Fibroblast of villous mesenchyme (primary cell): ENCODE data around the gene TPSAB1. TPM values are rescaled to one million over a fixed set of nuclear protein-coding genes. Genes with fewer than 3 reads are reported as not detected.
A peak's percentile ranks its signal among the peaks of the same experiment; 100 is the strongest.
"Not testable (repeated sequence)": the region's sequence is repeated elsewhere in the genome, so short reads cannot be mapped to it uniquely, and the experiment has no call there.

Experiments
- DNase-seq: peaks from one replicate; pipeline ENCODE4 v3.0.0-alpha.2; 2010; ENCODE audit warnings: low read depth
- H3K4me3 ChIP-seq: 2 replicates; pipeline ENCODE4 v1.5.1; 2011; ENCODE audit warnings: low read depth, mild to moderate bottlenecking, low read length
- total RNA-seq: library from RNA; depleted of rRNA; stranded (reverse); fragments of >200 nt; gene quantifications from 2 replicates; pipeline ENCODE4 v1.2.3, GENCODE V29; 2012
- TF ChIP-seq, protein P1 (sequence below): IDR thresholded peaks from 2 replicates; pipeline ENCODE4 v1.5.1; 2012; ENCODE audit warnings: low read depth, mild to moderate bottlenecking, low read length; ENCODE audit not compliant: insufficient read depth

TPSAB1 gene
- total RNA-seq, result not detected in 2 replicates

DNA sequence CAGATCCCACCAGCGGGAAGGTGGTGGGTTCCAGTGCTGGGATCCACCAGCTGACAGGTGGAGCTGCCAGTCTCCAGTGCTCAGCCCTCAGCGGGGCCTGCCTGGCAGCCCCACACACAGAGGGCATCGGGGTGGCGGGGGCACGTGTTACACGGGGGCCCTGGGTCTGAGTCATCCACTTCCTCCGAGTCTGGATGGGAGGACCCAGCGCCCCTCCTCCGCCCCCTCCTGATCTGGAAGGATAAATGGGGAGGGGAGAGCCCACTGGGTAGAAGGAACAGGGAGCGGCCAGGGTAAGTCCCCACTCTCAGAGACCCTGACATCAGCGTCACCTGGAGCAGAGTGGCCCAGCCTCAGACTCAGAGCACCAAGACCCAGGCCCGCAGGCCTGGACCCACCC is at the start of gene TPSAB1:
TPSAB1 (plus strand) TSS at position 270 of the 400 bp plus-strand sequence. CDS start 234 bp downstream, outside the sequence.
- H3K4me3 ChIP-seq, result not testable (repeated sequence)

DNA sequence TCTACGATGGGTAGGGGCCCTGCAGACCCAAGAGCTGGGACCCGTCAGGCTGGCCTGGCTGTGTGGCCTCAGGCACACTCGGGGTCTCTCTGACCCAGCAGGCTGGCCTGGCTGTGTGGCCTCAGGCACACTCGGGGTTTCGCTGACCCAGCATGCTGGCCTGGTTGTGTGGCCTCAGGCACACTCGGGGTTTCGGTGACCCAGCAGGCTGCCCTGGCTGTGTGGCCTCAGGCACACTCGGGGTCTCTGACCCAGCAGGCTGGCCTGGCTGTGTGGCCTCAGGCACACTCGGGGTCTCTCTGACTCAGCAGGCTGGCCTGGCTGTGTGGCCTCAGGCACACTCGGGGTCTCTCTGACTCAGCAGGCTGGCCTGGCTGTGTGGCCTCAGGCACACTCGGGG is 49.7 kb upstream of the TPSAB1 start:
- DNase-seq, H3K4me3 ChIP-seq: not testable (repeated sequence)

More for the DNA sequence above, at the start of gene TPSAB1:
- DNase-seq, result not testable (repeated sequence)

DNA sequence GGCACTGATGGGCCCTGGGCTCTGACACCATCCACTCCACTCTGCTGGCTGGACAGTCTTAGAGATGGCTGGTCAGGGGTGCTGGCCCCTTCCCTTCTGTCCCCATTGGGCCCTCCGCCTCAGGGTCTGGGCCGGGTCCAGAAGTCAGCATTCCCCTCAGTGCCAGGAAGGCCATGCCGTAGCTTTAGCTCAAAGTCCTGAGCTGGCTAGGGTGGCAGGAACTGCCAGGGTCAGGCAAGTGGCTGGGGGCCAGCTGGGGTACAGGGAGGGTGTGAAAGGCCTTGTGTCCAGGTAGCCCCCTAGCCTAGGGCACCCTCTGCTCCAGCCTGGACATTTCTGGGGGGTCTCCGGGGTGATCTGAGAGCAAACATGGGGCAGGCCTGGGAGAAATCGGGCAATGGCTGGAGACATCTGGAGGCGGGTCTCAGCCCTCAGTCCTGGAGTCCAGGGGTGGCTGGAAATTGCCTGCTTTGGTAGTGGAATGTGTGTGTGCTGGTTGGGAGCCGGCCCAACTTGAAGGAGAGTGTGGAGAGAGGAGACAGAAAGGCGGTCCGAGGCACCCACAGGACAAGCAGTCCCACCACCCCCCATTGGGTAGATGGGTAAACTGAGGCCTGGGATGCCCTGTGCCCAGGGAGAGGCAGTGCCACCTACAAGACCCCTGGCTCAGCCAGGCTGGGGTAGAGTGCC is 48.0 kb upstream of the TPSAB1 start:
- H3K4me3 ChIP-seq, result no peak overlapping the region
- DNase-seq, result no peak
- TF ChIP-seq, protein P1, sequence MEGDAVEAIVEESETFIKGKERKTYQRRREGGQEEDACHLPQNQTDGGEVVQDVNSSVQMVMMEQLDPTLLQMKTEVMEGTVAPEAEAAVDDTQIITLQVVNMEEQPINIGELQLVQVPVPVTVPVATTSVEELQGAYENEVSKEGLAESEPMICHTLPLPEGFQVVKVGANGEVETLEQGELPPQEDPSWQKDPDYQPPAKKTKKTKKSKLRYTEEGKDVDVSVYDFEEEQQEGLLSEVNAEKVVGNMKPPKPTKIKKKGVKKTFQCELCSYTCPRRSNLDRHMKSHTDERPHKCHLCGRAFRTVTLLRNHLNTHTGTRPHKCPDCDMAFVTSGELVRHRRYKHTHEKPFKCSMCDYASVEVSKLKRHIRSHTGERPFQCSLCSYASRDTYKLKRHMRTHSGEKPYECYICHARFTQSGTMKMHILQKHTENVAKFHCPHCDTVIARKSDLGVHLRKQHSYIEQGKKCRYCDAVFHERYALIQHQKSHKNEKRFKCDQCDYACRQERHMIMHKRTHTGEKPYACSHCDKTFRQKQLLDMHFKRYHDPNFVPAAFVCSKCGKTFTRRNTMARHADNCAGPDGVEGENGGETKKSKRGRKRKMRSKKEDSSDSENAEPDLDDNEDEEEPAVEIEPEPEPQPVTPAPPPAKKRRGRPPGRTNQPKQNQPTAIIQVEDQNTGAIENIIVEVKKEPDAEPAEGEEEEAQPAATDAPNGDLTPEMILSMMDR, result no peak

DNA sequence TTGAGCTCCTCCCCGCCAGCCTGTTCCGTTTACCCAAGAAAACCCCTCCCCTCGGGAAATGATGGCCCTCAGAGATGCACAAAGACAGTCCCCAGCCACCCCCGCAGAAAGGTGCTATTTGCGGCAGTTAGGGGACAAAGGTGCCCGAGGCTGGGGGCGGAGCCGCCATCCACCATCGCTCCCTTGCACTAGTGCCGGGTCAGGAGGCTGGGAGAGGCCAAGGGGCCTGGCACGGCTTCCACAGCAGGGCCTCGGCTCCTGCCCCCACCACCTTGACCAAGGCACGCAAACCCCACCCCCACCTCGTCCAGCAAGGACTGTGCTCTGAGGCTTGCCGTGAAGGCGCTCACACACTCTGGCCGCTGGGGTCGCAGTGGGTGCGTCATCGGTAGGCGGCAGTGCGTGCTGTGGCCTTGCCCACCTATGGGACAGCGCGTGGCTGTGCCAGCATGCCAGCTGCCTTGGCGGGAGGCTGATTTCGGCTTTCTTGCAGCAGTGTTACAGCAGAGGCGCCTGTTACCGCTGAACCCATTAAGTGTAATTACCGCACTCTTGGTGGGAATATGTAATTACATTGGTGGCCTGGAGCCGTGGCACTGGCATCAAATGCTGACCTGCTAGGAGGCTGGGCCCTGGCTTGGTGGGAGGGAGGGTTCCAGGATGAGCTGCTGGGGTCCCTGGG is 47.2 kb upstream of the TPSAB1 start:
- no peak overlapping the region for H3K4me3 ChIP-seq
- TF ChIP-seq, protein P1, result no peak
- no peak for DNase-seq

DNA sequence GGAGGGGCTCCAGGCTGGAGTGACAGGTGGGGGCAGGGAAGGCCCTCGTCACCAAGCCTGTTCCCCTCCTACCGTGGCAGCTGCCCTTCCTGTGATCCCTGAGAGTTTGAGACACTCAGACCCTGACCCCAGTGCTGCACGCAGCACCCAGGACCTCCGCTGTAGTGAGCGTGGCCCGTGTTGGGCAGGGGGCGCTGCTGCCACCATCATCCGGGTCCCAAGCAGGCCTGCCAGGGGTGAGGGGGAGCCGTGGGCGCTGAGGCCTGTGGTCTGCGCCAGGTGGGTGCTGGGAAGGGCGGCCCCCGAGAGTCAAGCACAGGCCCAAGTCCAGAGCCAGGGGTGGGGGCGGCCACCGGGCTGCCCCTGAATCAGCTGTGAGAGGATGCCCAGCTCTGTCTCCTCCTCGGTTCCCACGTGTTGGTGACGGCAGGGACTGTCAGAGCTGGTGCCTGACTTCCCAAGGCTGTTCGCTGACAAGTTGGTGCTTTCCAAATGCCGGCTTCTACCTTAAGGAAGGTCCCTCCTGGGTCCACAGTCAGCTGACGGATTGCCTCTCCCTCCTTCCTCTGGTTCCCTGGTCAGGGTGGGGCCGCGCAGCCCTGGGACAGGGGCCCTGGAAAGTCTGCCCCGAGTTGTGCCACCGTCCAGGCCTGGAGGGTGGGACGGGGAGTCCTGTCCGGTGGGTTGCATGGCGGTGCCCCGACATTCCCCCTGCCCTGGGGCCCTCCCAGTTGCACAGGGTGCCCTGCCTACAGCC is 46.5 kb upstream of the TPSAB1 start:
- H3K4me3 ChIP-seq, result no peak overlapping the region
- no peak for DNase-seq
- TF ChIP-seq, protein P1, result no peak

DNA sequence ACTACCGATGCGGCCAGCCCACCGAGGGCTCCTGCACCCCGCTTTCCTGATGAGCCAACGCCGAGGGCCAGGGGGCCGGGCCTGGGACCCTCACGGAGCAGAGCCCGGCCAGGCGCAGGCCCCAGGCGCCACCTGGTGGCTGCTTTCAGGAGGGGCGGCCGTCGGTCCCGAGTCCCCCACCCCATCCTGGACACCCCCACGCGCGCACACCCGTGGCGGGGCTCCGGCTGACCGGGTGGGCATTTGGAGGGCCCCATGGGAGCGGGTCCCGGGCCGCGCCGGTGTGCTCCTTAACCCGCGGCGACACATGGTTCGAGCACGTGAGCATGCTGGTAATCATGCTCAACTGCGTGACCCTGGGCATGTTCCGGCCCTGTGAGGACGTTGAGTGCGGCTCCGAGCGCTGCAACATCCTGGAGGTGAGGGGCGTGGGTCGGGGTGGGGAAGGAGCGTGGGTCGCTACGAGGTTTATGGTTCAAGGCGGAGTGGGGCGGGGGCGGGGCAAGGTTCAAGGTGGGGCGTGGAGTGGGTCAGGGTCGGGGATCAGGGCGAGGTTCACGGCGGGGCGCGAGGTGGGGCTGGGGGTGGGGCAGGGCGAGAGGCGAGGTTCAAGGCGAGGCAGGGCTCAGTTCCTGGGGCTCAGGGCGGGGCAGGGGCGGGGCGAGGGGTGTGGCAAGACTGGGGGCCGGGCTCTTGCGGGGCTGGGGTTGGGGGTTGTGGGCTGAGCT is 45.7 kb upstream of the TPSAB1 start:
- TF ChIP-seq, protein P1, result peak; percentile 69
- H3K4me3 ChIP-seq, result no peak overlapping the region
- DNase-seq, result no peak

DNA sequence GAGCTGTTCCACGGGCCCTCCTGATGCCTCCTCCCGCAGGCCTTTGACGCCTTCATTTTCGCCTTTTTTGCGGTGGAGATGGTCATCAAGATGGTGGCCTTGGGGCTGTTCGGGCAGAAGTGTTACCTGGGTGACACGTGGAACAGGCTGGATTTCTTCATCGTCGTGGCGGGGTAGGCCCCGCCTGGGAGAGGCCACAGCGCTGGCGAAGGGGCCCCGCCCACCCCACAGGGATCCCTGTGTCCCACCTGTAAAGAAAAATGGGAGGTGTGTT is 45.2 kb upstream of the TPSAB1 start:
- H3K4me3 ChIP-seq, result no peak overlapping the region
- DNase-seq, result no peak
- TF ChIP-seq, protein P1, result no peak
